ENCODE measurements around the gene G0S2. TPM values are rescaled to one million over a fixed set of nuclear protein-coding genes. Genes with fewer than 3 reads are reported as not detected.
A peak's percentile ranks its signal among the peaks of the same experiment; 100 is the strongest.

G0S2 gene
- total RNA-seq, 4 donors from 2014 or later = 60.8 to 1,224 (median 333) TPM

DNA sequence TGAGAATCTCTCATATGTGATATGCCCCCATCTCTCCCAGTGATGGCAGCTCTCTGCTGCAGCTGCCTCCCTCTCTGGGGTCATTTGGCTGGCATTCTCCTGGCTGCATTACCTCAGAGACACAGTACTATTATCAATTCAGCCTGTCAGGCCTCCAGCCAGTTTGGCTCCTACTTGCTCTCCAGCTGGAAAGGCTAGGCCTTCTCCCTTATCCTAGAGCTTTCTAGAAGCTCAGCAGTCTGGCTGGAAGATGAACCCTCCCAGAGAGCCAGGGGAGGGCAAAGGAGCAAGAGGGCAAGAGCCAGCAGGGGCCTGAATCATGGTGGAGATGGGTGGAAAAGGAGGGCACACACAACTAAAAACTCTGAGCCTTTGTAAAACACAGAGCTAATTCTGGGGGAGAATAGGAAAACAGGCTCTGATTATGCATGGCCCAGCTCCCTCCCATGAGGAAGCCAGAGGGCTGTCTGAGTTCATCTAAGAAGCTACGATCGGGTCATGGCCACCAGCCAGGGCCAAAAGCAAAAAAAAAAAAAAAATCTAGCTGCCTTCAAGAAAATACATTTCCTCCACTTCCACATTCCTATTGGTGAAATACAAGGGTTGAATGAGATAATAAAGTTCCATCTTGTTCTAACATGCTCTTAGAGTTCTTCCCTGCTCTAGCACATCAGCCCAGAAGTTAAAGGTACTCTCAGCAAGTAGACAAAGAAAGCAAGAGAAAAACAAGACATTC lies 31.8 kb upstream of the G0S2 start:
- WGBS, 2 donors = 2 to 4% methylated on average over 2 of the region's 2 CpGs
- no peaks in the 10 kb centered on the region for H3K27me3 ChIP-seq
- TF ChIP-seq, protein P1, sequence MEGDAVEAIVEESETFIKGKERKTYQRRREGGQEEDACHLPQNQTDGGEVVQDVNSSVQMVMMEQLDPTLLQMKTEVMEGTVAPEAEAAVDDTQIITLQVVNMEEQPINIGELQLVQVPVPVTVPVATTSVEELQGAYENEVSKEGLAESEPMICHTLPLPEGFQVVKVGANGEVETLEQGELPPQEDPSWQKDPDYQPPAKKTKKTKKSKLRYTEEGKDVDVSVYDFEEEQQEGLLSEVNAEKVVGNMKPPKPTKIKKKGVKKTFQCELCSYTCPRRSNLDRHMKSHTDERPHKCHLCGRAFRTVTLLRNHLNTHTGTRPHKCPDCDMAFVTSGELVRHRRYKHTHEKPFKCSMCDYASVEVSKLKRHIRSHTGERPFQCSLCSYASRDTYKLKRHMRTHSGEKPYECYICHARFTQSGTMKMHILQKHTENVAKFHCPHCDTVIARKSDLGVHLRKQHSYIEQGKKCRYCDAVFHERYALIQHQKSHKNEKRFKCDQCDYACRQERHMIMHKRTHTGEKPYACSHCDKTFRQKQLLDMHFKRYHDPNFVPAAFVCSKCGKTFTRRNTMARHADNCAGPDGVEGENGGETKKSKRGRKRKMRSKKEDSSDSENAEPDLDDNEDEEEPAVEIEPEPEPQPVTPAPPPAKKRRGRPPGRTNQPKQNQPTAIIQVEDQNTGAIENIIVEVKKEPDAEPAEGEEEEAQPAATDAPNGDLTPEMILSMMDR (IDR thresholded peaks at IDR 0.05) = peak in 1 of 5 experiments; percentile 11
- TF ChIP-seq EP300 (IDR thresholded peaks at IDR 0.05) = peak in 1 of 2 donors; percentile 41
- TF ChIP-seq POLR2A (IDR thresholded peaks at IDR 0.05) = no peak
- no peaks in the 10 kb centered on the region for H3K36me3 ChIP-seq
- H3K4me3 ChIP-seq = no peak overlapping the region
- DNase-seq (ENCODE audit: low spot score in 2 of 2) = no peak
- peaks cover 9 to 43% (median 33%) of the 10 kb centered on the region in 4 donors for H3K4me1 ChIP-seq
- H3K9me3 ChIP-seq = no peaks in the 10 kb centered on the region
- H3K27ac ChIP-seq = peak overlapping the region in 3 of 4 donors; percentile 27 to 70 (median 64)

DNA sequence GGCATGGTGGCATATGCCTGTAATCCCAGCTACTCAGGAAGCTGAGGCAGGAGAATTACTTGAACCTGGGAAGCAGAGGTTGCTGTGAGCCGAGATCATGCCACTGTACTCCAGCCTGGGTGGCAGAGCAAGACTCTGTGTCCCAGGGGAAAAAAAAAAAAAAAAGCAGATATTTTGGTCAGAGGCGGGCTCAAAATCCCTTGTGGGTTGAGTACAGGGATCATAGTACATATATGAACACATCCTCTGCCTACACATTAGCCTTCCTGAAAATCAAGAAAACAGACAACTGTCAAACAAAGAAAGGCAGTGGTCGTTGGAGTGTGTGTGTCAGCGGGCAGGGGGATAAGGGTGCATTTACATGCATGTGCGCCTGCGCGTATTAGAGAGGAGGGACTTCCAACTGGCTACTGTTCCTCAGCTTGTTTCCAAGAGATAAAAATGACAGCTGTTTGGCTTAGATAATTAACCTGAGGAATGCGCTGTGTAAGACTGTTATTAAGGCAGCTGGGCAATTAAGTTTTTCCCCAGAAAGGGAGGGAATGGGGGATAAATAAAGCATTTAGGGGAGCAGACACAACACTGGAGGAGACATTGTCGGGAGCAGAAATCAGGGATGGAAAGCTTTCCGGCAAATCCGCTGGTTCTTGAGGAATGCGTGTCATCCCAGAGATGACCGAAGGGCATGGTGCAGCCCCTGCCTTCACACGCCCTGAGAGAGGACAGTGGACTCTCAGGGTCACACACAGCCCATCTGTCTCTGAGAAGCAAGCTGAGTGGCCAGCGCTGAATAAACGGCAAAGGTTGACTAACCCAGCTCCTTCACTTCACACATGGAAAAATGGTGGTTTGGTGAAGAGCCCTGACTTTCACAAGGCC lies 29.4 kb upstream of the G0S2 start:
- no peak overlapping the region for H3K4me3 ChIP-seq
- H3K27ac ChIP-seq = no peak overlapping the region
- no peaks in the 10 kb centered on the region for H3K27me3 ChIP-seq
- no peak for DNase-seq (ENCODE audit: low spot score in 2 of 2)
- H3K9me3 ChIP-seq = no peaks in the 10 kb centered on the region
- peaks cover 9 to 64% (median 41%) of the 10 kb centered on the region in 4 donors for H3K4me1 ChIP-seq
- no peaks in the 10 kb centered on the region for H3K36me3 ChIP-seq
- TF ChIP-seq, protein P1 (IDR thresholded peaks at IDR 0.05) = no peak
- TF ChIP-seq EP300 (IDR thresholded peaks at IDR 0.05) = no peak
- WGBS, 2 donors = 85 to 86% methylated on average over 16 of the region's 16 CpGs

DNA sequence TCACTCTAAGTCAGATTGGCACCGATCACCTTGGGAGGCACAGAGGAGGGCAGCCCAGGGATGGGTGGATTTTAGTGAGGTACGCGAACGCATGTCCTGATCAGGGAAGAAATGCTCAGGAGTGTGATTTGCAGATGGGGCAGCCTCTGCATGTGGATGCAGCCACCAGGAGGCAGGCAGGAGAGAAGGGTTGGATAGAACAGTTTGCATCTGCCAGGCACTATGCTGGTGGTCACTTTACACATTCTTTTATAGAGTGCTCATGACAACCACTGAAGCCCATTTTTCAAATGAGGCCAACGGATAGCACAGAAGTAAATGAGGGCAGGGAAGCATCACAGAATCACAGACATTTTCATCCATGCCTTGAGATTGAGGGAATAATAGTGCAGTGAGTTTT lies 28.7 kb upstream of the G0S2 start:
- WGBS, 2 donors = 95 to 96% methylated on average over 5 of the region's 5 CpGs
- no peak for DNase-seq (ENCODE audit: low spot score in 2 of 2)
- Histone ChIP-seq H3K36me3 (no peaks in the 10 kb centered on the region), H3K4me3 (no peak overlapping the region), H3K4me1 (peaks cover 9 to 67% (median 42%) of the 10 kb centered on the region in 4 donors), H3K27ac (no peak overlapping the region), H3K27me3 (no peaks in the 10 kb centered on the region), H3K9me3 (no peaks in the 10 kb centered on the region)
- TF ChIP-seq POLR2A (IDR thresholded peaks at IDR 0.05) (no peak), EP300 (IDR thresholded peaks at IDR 0.05) (no peak)
- TF ChIP-seq, protein P1 (IDR thresholded peaks at IDR 0.05) = no peak

DNA sequence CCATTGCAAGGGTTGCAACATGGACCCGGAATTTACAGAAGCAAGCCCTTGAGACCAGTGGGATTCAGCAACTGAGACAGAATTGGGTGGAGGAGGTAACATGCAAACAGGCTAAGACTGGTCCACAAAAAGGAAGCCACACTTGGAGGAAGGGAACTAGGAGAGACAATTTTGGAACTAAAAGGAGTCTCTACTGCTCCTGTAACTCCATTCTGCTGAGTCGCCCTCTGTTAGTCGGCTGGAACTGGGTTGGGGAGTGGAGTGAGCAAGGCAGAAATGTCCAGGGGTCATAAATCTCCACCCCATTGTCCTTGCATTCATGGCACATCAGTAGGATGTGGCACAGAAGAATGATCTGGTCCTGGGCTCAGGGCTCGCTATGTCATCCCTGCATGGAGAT lies 28.1 kb upstream of the G0S2 start:
- H3K27ac ChIP-seq = no peak overlapping the region
- H3K27me3 ChIP-seq = no peaks in the 10 kb centered on the region
- H3K36me3 ChIP-seq = no peaks in the 10 kb centered on the region
- no peaks in the 10 kb centered on the region for H3K9me3 ChIP-seq
- no peak for DNase-seq (ENCODE audit: low spot score in 2 of 2)
- no peak overlapping the region for H3K4me3 ChIP-seq
- no peak for TF ChIP-seq POLR2A (IDR thresholded peaks at IDR 0.05)
- TF ChIP-seq EP300 (IDR thresholded peaks at IDR 0.05) = no peak
- TF ChIP-seq, protein P1 (IDR thresholded peaks at IDR 0.05) = no peak
- H3K4me1 ChIP-seq = peaks cover 9 to 64% (median 39%) of the 10 kb centered on the region in 4 donors
- 73 to 75% methylated on average over 4 of the region's 4 CpGs for WGBS, 2 donors

DNA sequence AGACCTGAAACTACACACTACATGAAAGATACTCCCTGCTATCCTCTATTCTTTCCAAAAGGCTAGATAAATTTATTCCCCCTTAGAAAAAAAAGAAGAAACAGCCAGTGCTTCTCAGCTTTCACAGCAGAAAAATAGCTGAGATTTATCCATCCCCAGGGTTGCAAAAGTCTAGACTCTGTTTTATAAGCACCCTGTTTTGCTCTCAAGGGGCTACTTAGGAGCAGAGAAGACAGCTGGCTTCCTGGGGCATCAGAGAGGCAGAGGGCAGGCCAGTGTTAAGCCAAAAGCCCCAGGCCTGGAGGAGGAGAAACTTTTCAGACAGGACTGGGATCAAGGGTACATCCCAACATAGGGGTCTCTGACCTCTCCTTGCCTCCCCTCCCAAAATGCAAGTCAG lies 26.9 kb upstream of the G0S2 start:
- Histone ChIP-seq H3K27me3 (no peaks in the 10 kb centered on the region), H3K4me1 (peaks cover 2 to 64% (median 38%) of the 10 kb centered on the region in 4 donors), H3K4me3 (no peak overlapping the region), H3K9me3 (no peaks in the 10 kb centered on the region), H3K36me3 (no peaks in the 10 kb centered on the region), H3K27ac (peak overlapping the region in 1 of 4 donors; percentile 56)
- no peak for DNase-seq (ENCODE audit: low spot score in 2 of 2)
- TF ChIP-seq POLR2A (IDR thresholded peaks at IDR 0.05) = no peak
- no peak for TF ChIP-seq EP300 (IDR thresholded peaks at IDR 0.05)
- TF ChIP-seq, protein P1 (IDR thresholded peaks at IDR 0.05) = no peak
